HL-60 (cell line): ENCODE data around the gene INPP4B.

ENCODE experiments used
- DNase-seq, 2 experiments: peaks; one replicate each; pipeline ENCODE4 v3.0.0-alpha.2; 2010 to 2020; ENCODE audit warnings: low read depth in 1 of 2, low spot score in 1 of 2
- H3K27ac ChIP-seq: fragments of 250-450 bp; sonication (Bioruptor Pico); replicated peaks from 2 replicates; pipeline ENCODE4 v1.5.1; 2020; ENCODE audit warnings: mild to moderate bottlenecking, moderate library complexity
- H3K27me3 ChIP-seq: fragments of 250-450 bp; sonication (Bioruptor Pico); 2 replicates; pipeline ENCODE4 v1.5.1; 2021; ENCODE audit warnings: mild to moderate bottlenecking, moderate library complexity; ENCODE audit not compliant: insufficient read depth, poor library complexity, severe bottlenecking
- H3K4me3 ChIP-seq: replicated peaks from 2 replicates; pipeline ENCODE4 v1.5.1; 2011; ENCODE audit warnings: mild to moderate bottlenecking, control low read depth, low read length; ENCODE audit not compliant: insufficient read depth
- GABPA ChIP-seq: IDR thresholded peaks from 2 replicates; pipeline ENCODE4 v1.6.1; 2012; ENCODE audit warnings: low read depth
- POLR2AphosphoS5 ChIP-seq: IDR thresholded peaks from 2 replicates; pipeline ENCODE4 v1.6.1; 2012; ENCODE audit warnings: low read depth
- SPI1 ChIP-seq: IDR thresholded peaks from 2 replicates; pipeline ENCODE4 v1.6.1; 2012; ENCODE audit warnings: low read depth, mild to moderate bottlenecking, borderline replicate concordance
- TF ChIP-seq, protein P1 (sequence below): IDR thresholded peaks from one replicate; pipeline ENCODE4 v1.5.1; 2011; ENCODE audit warnings: low read length, control low read depth, inconsistent platforms; ENCODE audit not compliant: insufficient read depth
- TF ChIP-seq, protein P2 (sequence below): IDR thresholded peaks from 2 replicates; pipeline ENCODE4 v1.6.1; 2012; ENCODE audit warnings: low read depth; ENCODE audit not compliant: insufficient replicate concordance

The INPP4B gene

DNA sequence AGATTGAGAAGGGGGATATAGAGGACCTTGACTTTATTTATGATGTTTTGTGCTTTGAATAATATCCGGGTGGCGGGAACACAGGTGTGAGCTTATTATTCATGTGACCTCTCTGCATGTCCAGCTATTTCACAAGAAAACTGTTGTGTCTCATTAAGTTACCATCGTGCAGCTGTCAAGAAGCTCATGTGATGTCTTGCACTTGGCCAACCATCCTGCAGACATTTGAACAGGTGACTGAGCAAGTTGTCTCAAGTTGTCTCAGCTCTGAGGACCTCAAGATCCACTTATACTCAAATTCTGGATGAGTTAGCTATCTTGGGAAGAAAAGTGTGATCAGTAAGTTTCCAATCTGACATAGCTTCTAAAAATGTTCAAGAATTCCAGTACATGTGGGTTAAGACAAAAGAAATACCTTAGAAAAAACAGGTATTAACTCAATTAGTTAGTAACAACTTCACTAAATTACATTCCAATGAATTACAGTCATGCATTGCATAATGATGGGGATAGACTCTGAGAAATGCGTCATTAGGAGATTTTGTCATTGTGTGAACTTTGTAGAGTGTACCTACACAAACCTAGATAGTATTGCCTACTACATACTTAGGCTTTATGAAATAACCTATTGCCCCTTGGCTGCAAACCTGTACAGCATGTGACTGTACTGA, 462.2 kb downstream of the INPP4B start:
- TF ChIP-seq, protein P1, sequence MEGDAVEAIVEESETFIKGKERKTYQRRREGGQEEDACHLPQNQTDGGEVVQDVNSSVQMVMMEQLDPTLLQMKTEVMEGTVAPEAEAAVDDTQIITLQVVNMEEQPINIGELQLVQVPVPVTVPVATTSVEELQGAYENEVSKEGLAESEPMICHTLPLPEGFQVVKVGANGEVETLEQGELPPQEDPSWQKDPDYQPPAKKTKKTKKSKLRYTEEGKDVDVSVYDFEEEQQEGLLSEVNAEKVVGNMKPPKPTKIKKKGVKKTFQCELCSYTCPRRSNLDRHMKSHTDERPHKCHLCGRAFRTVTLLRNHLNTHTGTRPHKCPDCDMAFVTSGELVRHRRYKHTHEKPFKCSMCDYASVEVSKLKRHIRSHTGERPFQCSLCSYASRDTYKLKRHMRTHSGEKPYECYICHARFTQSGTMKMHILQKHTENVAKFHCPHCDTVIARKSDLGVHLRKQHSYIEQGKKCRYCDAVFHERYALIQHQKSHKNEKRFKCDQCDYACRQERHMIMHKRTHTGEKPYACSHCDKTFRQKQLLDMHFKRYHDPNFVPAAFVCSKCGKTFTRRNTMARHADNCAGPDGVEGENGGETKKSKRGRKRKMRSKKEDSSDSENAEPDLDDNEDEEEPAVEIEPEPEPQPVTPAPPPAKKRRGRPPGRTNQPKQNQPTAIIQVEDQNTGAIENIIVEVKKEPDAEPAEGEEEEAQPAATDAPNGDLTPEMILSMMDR = no peak
- TF ChIP-seq POLR2AphosphoS5 (no peak), SPI1 (no peak), GABPA (no peak)
- TF ChIP-seq, protein P2, sequence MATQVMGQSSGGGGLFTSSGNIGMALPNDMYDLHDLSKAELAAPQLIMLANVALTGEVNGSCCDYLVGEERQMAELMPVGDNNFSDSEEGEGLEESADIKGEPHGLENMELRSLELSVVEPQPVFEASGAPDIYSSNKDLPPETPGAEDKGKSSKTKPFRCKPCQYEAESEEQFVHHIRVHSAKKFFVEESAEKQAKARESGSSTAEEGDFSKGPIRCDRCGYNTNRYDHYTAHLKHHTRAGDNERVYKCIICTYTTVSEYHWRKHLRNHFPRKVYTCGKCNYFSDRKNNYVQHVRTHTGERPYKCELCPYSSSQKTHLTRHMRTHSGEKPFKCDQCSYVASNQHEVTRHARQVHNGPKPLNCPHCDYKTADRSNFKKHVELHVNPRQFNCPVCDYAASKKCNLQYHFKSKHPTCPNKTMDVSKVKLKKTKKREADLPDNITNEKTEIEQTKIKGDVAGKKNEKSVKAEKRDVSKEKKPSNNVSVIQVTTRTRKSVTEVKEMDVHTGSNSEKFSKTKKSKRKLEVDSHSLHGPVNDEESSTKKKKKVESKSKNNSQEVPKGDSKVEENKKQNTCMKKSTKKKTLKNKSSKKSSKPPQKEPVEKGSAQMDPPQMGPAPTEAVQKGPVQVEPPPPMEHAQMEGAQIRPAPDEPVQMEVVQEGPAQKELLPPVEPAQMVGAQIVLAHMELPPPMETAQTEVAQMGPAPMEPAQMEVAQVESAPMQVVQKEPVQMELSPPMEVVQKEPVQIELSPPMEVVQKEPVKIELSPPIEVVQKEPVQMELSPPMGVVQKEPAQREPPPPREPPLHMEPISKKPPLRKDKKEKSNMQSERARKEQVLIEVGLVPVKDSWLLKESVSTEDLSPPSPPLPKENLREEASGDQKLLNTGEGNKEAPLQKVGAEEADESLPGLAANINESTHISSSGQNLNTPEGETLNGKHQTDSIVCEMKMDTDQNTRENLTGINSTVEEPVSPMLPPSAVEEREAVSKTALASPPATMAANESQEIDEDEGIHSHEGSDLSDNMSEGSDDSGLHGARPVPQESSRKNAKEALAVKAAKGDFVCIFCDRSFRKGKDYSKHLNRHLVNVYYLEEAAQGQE = no peak
- Histone ChIP-seq H3K4me3 (no peak overlapping the region), H3K27me3 (no peaks in the 10 kb centered on the region), H3K27ac (no peak overlapping the region)
- no peak for DNase-seq

DNA sequence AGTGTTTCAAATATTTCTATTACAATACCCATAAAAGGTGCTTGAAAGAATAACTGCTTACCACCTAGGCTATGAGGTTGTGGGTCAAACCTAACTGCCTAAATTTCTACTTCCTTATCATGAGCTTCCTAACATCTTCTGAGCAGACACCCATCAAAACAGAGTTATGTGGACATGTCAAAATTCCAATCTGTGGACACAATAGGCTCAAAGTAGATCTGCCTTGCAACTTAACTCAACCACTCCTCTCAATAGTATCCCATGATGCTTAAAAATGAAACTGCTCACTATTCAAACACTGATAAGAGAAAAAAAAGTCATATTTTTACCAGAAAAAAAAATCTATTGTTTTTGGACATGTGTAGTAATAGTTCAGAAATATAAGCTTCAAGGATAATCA, 462.7 kb downstream of the INPP4B start:
- no peak overlapping the region for H3K27ac ChIP-seq
- no peak for TF ChIP-seq GABPA
- TF ChIP-seq, protein P2 = no peak
- TF ChIP-seq, protein P1 = no peak
- no peak for TF ChIP-seq SPI1
- no peak for DNase-seq
- no peaks in the 10 kb centered on the region for H3K27me3 ChIP-seq
- no peak overlapping the region for H3K4me3 ChIP-seq

DNA sequence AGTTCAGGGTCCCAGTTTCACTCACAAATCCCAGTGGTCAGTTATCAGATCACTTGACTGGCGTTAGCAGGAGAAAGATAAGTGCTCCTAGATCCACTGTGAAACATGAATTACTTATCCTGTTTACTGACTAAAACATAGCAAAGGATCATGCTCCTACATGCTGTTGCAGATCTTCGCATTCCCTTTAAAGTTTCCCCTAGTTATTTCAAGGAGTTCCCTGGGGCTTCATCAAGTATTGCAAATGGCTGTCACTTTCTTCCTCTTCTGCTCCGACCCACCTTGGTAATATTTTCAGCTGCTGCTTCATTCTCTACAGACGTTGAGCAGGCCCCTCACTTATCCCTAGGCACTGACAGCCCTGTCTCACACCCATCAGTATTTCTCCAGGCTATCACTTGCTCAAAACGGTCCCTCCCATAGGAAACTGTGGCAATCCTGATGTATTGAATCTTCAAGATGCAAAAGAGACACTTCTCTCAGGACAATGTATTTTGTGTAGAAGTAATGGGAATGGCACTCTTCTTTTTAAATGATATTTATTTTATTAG, 466.0 kb downstream of the INPP4B start:
- Histone ChIP-seq H3K27ac (no peak overlapping the region), H3K27me3 (no peaks in the 10 kb centered on the region), H3K4me3 (no peak overlapping the region)
- DNase-seq = no peak
- TF ChIP-seq GABPA (no peak), POLR2AphosphoS5 (no peak)
- TF ChIP-seq, protein P1 = no peak
